GM19025 (cell line): ENCODE measurements around the gene MAP4K4.

Experiments
- ATAC-seq: cut with Tn5 transposase; IDR thresholded peaks from one replicate; pipeline ENCODE4 v1.9.1; 2021; ENCODE audit warnings: mild to moderate bottlenecking, low read depth, moderate library complexity; ENCODE audit not compliant: unreplicated experiment

Gene MAP4K4

DNA sequence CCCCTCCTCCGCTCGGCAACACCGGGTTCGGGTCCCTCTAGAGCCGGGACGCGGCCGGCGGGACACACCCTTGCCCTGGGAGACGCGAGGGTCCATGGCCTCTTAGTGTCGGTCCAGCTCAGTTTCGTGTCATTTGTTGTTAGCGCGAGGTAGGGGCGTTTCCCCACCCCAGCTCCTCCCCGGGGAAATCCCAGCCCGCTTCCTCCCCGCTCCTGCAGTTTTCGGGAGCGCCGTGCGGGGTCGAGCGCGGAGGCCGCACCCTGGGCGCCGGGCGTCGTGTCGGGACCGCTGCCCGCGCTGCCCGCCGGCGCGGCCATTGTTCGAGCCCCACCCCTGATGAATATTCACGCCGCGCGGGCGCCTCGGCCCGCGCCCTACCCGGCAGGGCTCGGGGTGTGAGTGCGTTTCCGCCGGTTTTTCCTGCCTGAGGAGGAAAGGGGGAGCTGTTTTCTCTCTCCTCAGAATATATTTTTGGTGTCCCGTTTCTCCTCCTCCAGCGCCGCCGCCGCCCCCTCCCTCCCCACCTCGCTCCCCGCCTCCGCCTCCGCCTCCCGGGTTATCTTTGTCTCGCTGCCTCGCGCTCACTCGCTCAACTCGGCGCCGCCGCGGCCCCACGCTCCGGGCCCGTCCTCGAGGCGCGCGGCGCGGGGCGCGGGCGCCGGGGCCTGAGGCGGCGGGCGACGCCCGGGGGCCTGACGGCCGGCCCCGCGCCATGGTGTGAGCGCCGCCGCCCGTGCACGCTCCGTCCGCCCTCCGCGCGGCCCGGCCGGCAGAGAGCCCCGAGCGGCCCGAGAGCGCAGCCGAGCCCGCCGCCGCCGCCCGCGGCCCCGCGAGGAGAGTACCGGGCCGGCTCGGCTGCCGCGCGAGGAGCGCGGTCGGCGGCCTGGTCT is at the start of gene MAP4K4:
TSS of gene MAP4K4 (plus strand) at position 584 of the 890 bp plus-strand sequence. CDS start 374 bp downstream, outside the sequence.
- peak; percentile 52 for ATAC-seq

DNA sequence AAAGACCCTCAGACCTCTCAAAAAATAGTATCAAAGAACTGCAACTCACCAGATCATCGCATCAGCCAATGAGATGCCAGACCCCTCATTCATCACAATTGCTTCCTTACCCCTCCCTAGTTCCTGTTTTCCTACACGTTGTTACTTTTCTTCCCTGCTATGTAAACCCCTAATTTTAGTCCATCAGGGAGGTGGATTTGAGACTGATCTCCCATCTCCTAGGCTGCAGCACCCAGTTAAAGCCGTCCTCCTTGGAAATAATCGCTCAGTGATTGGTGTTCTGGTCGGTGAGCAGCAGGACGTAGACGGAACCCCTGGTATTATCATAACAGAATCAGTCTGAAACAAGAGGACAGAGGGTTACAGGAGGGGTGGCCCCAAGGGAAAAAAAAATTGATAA is 44.0 kb upstream of the MAP4K4 start:
- no peak for ATAC-seq

DNA sequence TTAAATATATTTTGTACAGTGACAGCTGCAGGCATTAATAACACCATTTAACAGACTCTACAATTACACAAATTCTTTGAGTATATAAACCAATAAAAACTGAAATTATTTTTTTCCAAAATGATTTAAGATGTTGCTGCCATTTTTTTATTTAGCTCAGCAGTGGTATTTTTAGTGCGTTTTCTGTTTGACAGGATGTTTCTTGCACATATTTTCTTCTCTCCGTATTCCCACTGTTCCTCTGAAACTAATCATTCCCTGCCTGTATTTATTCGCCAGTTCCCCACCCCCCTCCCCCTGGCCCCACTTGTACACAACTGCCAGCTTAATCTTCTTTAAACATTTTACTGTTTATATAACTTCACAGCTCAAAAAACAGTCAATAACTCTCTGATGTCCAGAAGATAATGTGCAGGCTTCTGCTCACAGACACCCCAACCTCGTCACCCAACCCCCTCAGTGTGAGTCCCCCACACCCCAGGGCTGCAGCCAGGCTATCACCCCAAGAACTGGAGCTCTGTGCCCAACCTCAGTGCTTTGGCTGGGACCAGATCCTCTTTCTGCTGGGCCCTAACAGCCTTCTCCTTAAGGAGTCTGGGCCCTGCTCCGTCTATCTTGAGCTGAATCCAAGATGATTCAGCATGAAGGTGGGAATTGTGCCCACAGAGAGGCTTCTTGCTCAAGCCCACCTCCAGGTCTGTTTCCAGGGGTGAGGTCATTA is 41.6 kb upstream of the MAP4K4 start:
- ATAC-seq = no peak

DNA sequence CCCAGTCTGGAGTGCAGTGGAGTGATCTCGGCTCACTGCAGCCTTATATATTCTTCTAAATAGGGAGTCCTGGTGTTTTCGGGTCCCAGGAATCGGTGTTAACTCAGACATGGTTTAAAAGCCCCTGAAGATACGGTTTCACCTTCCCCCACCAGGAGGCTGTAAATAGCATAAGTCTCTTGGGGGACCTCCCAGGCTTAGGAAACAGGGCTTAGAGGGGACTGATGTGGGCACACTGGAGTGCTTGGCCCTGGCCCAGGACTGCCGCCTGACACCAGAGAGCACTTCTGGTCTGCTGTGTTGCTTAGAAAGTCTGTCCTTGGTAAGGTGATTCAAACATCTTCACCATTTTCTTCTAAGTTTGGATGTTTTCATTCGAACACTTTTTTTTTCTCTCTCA is 39.7 kb upstream of the MAP4K4 start:
- ATAC-seq = no peak

DNA sequence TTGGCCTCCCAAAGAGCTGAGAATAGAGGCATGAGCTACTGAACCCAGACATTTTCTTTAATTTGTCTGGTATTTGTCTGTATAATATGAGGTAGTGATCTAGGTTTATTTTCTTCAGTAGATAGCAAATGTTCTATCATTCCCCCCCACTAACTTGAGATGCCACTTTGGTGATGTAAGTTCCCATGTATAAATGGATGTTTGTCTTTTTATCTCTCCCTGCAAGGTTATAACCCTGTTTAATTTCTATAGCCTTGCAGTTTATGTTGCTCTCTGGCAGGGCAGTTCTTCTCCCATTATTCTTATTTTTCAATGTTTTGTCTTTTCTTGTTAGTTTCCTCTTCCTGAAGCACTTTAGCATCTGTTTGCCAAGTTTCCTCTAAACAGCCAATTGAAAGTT is 39.1 kb upstream of the MAP4K4 start:
- ATAC-seq = no peak

DNA sequence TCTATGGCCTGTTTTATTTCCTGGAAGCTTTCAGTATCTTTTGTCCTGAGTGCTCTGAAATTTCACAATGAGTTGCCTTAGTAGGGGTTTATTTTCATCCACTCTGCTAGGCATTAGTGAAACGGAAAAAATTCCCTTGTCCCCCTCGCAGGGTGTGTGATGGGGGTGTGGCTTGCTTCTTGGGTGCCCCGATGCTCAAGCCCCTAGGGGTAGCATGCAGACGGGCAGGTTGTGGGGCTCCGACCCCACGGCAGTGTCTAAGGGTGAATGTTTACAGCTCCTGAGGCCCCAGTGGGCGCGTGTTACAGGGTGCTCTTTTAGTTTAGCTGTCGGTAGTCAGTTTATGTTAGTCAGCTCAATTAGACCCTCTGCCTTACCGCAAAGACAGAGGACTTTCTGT is 32.2 kb upstream of the MAP4K4 start:
- ATAC-seq = no peak

DNA sequence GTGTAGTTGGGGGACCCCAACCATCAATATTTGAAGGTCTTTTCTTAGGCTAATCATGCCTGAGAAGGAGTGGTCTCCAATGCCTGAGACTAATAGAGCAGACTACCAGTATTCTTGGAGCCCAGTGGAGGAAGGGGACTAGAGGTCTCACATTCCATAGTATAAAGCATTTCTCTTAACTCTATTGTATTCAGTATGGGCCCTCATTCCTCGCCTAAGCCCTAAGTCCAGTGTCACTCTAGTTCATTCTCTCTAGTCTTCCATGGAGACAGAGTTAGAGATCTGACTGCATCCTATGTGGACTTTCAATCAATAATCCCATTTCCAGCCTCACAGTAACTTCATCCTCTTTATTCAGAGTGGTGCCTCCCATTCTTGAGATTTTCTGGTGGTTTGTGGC is 29.7 kb upstream of the MAP4K4 start:
- no peak for ATAC-seq

DNA sequence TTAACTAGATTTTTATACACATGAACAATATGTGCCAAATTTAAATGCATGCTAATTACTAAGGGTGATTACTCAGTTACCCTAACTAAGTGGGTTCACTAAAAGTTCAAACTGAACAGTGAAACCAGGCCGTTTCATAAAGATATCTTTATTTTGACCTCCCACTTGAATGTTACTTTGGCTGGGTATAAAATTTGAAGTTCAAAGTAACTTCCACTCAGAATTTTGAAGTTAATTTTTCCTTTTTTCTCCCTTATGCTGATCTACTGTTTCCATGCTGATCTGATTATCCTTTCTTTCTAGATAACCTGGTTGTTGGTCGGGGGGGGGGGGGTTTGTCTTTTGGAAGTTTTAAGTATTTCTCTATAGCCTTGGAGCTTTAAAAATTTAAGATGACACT is 25.5 kb upstream of the MAP4K4 start:
- no peak for ATAC-seq

DNA sequence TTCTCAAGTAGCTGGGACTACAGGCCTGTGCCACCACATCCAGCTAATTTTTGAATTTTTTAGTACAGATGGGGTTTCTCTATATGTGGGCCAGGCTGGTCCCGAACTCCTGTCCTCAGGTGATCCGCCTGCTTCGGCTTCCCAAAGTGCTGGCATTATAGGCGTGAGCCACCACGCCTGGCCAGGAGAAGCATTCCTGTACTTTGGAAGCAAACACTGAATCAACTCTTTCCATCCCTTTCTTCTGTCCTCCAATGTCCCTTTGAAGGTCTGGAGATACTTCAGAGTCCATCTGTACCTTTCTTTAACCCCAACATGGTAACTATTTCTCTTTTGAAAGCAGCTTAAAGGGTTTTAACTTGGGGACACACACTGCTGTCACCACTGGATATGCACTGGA is 23.6 kb upstream of the MAP4K4 start:
- ATAC-seq = no peak

DNA sequence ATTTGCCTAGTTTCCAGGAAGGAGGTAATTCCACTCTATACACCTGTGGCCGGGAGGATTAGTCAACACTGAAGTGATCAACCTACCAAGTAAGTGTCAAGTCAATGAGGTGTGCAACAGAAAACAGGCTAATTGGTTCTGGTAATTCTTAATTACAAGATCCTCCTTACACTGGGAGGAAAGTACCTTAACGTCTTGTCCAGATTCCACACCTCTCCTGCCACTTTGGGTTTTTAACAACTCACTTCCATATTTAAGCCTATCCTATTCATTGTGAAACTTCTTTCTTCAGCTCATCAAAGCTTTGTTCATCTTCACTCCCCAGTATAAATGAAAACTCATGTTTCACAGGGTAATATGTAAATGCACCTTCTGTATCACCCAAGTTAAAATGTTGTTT is 22.0 kb upstream of the MAP4K4 start:
- ATAC-seq = no peak

DNA sequence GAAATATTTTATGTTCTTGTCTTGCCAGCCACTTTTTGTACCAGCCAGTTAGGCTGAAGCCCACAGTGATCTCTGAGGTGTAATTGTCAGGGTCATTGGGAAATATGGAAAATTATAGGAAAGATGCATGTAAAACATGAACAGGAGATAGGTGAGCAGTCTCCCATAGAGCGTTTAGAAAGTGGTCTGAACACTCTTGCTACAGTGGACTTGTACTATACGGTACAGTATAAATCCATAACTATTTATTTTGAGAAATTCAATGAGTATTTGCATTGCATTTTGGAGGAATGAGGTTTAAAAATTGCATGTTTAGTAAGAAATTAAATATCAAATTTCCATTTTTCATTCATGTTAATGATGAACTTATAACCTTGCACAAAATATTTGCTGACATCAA is 20.8 kb upstream of the MAP4K4 start:
- no peak for ATAC-seq

DNA sequence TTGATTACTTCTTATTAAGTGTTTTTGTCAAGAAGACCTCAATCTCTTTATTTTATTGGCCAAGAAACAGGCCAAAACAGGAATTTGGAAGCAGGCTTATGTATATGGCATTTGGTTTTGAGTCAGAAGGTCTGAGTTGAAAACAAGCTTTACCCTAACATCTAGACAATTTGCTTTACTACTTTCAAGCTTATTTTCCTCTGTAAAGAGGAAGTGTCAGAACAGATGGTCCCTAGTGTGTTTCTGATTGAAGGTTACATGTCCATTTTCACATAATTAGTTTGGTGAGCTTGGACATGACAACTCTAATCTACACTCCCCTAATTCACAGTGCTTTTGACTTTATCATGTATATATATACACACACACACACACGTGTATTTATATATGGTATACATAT is 19.8 kb upstream of the MAP4K4 start:
- no peak for ATAC-seq

DNA sequence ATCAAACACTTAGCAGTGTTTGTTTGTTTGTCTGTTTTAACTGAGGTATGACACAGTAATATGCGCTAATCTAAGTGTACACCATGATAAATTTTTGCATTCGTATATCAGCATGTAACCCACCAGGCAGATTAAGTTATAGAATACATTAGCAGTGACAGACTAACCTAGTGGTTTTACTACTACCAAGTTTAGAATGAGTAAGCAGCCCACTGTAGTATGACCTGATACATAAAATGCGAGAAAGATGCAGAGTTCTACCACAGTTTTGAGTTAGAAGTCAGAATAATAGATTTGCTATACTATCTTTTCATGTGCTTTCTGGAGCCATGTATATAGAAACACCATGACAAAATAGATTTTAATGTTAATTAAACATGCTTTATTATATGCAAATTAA is 19.1 kb upstream of the MAP4K4 start:
- ATAC-seq = no peak

DNA sequence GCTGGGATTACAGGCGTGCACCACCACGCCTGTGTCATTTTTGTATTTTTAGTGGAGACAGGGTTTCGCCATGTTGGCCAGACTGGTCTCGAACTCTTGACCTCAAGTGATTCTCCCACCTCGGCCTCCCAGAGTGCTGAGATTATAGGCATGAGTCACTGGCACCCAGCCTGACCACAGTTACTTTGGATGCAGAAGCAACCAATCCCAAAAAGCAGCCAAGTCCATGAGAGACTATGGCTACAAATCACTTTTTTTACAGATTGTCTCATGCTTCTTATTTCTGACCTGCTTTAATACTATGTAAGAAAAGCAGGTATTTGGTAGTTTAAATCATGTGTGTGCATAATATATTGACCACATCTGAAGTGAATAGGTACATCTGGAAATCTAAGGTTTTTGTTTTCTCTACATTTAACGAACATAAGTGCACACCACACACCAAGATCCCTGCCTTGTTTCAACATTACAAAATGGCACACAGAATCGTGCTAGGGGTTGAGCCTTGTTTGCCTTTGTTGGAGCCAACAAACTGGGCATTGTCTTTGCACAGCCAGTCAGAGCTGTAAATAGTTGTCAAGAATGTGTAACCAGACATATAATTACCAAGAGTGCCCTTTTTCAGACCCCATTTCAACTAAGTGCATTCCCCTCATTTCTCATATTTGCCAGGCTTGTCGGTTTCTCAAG is 18.3 kb upstream of the MAP4K4 start:
- ATAC-seq = no peak

DNA sequence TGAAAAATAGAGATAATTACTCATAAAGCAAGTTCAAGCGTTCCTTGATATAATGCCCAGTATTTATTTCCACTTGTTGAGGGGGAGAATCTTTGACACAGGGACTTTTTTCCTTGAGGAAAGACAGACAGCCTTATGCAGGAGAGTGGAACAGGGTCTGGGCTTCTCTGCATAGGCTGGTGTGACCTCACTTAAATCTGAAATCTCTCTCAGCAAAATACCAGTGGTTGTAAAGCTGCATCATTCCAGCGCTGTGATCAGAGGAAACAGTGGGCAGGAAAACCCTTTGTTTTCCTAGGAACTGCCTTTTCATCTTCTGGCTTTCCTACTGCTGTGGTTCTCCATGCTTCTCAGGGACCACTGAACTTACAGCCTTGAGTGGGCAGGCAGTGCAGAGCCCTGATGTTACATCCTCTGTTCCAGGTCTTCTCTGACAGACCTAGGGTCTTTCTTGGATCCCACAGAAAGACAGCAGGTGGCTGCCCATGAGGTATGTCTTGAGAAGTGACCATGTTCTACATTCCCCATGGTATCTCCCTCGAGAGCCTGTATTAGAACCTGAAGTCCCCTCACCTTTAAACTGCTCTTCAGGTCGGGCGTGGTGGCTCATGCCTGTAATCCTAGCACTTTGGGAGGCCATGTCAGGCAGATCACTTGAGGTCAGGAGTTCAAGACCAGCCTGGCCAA is 17.6 kb upstream of the MAP4K4 start:
- no peak for ATAC-seq

DNA sequence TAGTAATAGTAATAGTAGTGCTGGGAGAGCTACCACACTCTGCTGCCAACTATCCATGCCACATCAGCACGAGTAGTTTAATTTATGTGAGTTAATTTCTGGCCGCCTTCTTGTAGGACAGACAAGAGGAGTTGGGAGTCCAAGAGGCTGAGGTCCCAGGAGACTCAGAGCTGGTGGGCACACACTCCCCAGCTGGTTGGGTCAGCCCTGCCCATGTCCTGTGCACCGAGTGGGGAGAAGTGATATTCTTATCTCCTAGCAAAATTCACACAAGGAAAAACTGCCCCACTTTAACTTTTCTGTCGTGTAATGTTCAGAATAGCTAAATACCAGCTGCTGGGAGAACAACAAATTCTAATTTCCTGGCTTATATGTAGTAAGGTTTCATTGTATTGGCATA is 15.2 kb upstream of the MAP4K4 start:
- no peak for ATAC-seq

DNA sequence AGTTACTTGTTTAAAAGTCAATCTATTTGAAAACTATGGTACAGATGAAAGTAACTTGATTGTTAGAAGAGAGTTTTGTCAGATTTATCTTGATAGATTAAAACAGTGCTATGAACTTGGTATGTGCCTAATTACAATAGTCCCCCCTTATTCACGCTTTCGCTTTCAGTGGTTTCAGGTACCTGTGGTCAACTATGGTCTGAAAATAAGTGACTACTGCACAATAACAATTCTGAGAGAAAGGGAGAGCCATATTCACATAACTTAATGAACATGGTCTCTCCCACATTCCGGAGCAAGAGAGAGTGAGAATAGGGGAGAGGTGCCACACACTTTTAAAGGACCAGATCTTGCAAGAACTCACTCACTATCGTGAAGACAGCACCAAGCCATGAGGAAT is 13.2 kb upstream of the MAP4K4 start:
- no peak for ATAC-seq

DNA sequence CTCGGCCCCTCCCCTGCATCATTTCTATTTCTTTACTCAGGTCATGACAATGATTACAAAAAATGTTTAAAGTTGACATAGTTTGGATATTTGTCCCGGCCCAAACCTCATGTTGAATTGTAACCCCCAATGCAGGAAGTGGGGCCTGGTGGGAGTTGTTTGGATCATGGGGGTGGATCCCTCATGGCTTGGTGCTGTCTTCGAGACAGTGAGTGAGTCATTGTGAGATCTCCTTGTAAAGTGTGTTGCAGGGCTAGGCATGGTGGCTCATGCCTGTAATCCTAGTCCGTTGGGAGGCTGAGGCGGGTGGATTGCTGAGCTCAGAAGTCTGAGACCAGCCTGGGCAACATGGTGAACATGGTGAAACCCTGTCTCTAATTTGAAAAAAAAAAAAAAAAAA is 9.2 kb upstream of the MAP4K4 start:
- ATAC-seq = no peak

DNA sequence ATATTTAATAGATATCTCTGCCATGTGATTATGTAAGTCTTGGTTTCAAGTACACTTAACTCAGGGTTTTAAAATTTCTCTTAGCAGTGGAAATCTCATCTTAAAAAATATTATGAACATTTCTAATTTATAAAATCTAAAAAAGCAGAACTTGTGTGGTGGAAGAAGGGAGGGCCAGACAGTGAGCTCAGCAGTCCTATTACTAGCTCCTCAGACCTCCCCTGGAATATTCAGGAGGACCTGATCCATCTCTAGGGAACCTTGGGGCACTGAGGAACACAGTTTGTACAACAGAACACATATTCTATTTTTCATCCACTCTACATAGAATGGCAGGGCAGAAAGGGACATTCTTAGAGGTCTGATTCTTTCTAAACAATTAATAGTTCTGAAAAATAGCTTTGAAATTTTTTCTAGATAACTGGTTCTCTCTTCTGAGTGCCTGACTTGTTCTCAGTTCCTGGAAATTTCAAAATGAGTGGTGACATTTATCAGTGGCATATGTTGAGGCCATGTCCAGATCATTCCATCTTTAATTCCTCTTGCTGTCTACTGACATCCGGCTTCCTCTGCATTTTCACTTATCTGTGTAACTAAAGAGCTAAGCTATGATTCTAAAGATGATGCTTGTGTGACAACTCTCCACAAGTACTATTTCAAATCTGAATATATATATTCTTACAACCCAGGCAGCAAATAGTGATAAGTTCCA is 8.2 kb upstream of the MAP4K4 start:
- ATAC-seq = no peak

DNA sequence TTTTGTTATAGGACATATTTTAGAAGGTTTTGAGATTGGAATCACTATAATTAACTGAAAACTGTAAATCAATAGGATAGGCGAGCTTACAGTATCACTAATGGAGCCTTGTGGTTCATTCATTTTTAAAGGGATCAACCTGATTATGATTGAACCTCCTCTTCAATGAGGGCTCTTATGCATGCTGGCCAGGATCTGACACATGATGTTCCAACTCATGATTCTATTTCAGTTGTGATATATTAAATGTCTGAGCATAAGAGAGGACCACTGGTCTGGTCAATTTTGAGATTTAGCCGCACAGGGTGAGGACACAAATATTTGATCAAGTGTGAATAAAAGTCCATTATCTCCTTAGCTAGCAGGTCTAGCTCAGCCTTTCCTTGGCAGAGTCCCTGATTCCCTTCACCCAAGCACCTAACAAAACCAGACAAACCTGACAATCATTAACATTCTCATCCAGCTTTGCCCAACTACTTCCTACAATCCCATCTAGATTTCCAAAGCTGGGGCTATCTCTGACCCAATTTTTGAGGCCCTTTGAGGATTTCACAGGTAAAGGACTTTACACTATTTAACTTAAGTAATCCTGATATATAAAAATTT is 6.9 kb upstream of the MAP4K4 start:
- ATAC-seq = no peak
